Measurements from ENCODE around the gene KCNQ1.

KCNQ1 gene

DNA sequence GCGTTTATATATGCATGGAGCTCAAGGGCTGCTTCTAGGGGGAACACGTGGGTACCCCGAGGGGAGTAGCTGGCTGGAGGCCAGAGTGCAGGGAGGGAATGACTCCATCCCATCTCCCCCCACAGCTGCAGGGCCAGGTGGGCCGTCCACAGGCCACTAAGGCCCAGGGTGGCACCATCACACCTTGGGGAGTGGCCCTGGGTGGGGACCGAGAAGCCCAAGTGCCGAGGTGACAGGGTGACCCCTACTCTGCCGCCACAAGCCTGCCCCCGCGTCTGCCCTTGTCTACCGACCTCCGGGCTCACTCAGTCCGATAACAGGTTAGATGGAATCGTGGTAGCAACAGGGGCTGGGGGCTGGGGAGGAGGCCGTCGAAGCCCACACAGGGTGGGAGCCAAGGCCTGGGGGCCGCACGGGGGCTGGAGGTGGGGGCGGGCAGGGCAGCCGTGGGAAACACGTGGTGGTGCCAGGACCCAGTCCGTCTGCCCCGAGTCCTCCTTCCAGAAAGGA, 129.3 kb downstream of the KCNQ1 start:
- DNase-seq: no peak

- DNase-seq: no peak
Measured at GRCh38 chr11:2574553-2575535, 130.0 kb downstream of the KCNQ1 start.

GRCh38 chr11:2575591-2576051, 130.8 kb downstream of the KCNQ1 start:
- DNase-seq: no peak

DNA sequence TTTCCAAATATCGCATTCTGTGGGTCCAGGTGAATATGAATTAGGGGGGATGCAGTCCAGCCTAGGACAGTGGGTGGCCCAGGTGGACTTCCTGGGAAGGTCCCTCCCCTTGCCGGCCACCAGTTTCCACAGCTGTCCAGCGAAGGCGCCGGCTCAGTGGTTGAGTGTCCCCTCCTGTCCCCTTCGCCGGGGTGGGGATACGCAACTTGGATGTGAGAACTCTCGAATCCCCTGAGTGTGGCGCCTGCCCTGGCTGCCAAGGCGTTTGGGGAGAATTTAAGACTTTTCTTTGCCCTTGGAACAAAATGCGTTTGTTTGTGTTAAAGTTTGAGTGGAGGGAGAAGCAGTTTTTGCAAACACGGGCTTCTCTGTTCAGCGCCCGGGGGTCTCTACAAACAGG, 131.3 kb downstream of the KCNQ1 start:
- DNase-seq: no peak

GRCh38 chr11:2576549-2576948, 131.7 kb downstream of the KCNQ1 start:
- no peak for DNase-seq

GRCh38 chr11:2577031-2577990, 132.5 kb downstream of the KCNQ1 start:
- no peak for DNase-seq

DNA sequence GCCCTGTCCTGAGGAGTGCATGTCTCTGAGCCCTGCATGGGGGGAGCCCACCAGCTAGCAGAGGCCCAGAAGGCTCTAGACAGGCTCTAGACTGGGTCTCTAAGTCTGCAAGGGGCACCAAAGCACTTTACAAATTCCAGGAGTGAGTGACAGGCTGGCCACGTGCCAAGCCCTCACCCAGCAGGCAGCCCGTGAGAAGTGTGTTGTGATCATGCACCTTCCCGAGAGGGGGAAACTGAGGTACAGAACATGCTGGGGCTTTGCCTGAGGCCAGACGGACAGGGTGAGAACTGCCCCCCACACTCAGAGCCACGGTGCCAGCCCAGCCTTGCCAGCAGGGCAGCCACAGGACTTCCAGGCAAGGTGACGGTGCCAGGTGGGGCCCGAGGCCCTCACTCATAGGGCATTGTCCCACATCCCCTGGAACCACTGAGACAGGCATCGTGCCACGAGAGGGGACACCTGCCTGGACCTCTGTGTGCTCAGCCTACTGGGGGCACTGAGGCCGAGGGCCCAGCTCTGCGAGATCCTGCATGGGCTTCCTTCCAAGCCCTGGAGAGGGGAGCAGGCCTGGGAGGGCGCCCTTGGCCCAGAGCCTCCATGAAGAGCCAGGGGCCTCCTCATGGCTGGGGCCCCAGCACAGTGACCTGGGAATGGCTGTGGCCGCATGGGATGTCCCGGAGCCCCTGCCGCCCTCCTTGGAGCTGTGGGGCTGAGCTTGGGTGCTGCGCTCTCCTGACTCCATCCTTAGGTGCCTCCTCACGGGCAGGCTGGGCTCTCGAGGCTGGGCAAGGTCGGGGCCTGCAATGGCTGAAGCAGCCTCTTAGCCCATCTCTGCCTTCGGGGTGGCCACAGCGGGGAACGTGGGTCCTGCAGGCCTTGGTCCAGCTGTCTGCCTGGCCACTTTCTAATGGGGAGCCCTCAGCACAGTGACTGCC, 133.5 kb downstream of the KCNQ1 start:
- no peak for DNase-seq

DNA sequence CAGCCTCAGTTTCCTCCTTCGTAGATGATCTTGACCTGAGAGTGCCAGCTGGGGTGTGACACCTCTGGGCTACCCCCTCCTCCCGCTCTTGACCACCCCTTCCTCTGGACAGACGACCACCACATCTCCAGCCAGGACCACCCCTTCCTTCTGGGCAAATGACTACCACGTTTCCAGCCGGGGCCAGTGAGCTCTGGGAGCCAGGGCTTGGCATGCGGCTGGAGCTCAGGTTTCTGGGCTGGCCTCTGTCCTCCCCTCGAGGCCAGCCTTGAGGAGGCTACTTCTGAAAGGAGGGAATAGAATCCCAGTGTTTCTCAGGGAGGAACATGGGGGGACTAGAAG, 134.1 kb downstream of the KCNQ1 start:
- no peak for DNase-seq

DNA sequence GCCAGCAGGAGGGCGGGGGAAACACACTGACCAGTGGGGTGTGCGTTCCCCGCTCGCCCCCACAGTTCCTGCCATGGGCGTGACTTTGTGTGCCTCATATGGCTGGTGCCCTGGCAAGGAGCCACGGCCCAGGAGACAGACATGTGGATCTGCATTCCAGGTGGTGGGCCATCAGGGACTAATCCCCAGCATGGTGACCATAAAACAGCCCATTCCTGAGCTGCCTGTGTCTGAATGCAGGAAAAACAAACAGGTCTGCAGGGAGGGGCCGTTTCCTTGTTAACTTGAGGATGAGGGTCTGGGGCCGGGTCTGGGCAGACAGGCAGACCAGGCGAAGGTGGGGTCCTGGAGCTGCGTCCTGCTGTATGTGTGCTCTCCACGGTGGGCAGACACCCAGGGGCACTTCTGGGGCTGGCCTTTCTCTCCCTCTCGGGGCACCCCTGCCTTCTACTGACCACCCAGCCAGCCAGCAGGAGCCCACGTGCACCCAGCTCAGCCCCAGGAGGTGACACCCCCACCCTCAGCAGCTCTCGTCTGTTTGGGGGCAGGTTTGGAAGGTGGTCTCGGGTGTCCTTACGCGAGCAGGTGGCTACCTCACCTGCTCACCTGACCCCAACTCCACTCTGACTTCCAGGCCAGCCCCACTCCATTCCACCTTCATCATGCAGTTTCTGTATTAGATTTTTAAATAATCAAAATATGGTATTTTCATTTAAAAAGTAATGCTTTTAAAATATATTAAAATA, 134.7 kb downstream of the KCNQ1 start:
- no peak for DNase-seq

DNA sequence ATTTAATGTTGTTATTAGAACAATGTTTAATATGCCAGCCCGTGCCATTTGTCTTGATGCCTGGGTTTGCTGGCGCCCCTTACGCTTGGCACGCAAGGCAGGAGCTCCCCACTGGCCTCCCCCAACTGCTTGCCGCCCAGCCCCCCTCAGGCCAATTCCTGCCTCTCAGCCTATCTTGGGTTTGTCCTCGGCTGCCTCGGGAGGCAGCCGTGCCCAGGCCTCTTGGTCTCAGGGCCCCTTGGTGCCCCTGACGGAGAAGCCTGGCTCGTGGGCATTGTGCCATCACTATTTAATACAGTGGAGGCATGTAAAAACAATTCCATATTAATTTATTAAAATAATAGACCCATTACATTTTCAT, 135.2 kb downstream of the KCNQ1 start:
- no peak for DNase-seq

- DNase-seq: no peak
Measured at GRCh38 chr11:2580571-2581001, 135.8 kb downstream of the KCNQ1 start.

GRCh38 chr11:2581151-2581930, 136.5 kb downstream of the KCNQ1 start:
- DNase-seq: no peak

GRCh38 chr11:2581931-2582350, 137.1 kb downstream of the KCNQ1 start:
- no peak for DNase-seq

- DNase-seq: no peak
Measured at GRCh38 chr11:2582351-2582945, 137.6 kb downstream of the KCNQ1 start.

DNA sequence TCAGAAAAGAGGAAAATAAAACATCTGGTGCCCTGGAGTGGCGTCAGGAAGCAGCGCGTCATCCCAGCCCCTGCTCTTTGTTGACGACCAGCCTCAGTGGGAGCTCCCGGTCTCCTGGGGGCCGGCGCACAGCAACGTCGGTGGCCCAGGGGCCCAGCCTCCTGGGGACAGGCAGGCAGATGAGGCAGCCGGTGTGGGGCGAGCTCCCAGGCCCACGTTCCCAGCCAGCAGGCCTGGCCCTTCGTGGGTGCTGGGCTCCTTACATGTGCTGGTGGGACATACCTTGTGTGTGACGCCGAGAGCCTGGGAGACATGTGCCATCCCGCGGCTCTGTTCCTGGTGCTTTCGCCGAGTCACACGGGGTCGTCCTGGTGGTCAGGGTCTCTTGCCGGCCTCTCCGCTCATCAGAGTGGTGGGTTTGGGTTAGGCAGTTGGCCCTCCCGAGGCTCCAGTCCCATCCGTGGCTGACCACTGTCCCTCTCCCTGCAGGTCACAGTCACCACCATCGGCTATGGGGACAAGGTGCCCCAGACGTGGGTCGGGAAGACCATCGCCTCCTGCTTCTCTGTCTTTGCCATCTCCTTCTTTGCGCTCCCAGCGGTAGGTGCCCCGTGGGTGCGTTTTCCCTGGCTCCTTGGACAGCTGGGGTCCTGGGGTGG, 138.3 kb downstream of the KCNQ1 start:
- no peak for DNase-seq

DNA sequence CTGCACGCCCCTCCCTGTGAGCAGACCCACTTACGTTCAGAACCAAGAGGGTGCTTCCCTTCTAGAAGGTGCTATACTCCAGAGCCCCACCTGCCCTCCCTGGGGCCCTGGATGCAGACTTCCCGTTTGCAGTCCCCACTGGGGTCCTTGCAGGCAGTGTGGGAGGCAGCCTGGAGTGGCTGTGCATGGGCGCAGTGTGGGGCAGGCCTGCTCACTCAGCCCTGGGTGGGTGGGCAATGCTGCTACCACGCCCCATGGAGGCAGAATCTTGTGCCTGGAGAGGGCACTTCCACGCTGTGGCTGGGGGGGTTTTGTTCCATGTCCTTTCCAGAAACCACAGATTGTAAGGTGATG, 138.8 kb downstream of the KCNQ1 start:
- no peak for DNase-seq

GRCh38 chr11:2584434-2584811, 139.6 kb downstream of the KCNQ1 start:
- DNase-seq: peak; percentile 0

DNA sequence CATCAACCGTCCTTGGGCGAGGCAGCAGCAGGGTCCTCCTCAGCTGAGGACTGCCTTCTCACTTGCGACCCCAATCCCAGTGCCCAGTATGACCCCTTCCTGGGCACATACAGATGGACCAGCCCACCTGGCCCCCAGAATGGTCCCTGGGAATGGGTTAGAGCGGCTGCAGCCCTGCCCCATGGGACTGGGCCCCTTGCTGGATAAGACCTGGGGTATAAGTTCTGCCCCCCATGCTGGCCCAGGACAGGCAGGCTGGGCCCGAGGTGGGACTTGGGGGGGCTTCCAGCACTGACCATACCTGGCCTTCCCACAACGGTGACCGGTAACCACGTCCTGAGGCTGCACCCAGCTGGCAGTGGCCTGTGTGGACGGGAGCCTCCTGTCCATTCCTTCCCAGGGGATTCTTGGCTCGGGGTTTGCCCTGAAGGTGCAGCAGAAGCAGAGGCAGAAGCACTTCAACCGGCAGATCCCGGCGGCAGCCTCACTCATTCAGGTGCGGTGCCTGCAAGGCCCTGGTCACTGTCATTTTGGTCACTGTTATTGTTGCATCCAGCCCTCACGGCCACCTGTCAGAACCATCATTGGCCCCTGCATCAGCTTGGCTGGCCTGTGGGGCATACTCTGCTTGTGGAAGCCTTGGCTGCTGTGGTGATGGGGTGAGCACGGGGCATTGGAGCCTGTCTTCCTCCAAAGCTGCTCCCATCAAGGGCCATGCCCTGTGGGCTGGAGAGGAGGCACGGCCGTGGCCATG, 140.2 kb downstream of the KCNQ1 start:
- DNase-seq: no peak

DNA sequence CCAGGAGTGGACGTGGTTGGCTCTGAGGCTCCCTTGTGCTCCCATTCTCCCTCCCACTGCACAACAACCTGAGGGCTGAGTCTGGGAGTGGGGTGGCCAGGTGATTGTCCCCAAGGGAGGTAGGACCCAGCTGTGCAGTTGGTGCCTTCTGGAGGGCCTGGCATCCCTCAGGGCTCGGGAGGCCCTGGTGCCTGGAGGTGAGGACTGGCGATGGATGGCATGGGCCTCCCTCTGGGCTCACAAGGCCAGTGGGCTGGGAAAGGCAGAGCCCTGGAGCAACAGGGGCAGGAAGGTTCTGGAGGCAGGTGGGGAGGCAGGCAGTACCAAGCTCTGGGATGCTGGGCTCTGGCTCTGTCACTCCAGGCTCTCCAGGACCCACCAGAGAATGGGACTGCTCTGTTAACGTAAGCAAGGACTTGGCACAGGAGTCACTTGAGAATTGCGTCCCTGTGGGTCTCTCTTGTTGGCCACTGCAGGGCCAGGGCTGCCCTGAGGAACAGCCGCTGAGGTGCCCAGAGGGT, 140.8 kb downstream of the KCNQ1 start:
- no peak for DNase-seq

Data from activated naive CD4-positive, alpha-beta T cell treated with Interleukin-2 at 50 U/mL for 16 hours (primary cell).